HG03135 (cell line): ENCODE measurements around the gene ADCK1.
"Not testable (repeated sequence)": the region's sequence is repeated elsewhere in the genome, so short reads cannot be mapped to it uniquely, and the experiment has no call there.

Source experiments
- ATAC-seq: cut with Tn5 transposase; IDR thresholded peaks from one replicate; pipeline ENCODE4 v1.9.1; 2021; ENCODE audit warnings: mild to moderate bottlenecking, moderate library complexity; ENCODE audit not compliant: unreplicated experiment

Gene ADCK1

DNA sequence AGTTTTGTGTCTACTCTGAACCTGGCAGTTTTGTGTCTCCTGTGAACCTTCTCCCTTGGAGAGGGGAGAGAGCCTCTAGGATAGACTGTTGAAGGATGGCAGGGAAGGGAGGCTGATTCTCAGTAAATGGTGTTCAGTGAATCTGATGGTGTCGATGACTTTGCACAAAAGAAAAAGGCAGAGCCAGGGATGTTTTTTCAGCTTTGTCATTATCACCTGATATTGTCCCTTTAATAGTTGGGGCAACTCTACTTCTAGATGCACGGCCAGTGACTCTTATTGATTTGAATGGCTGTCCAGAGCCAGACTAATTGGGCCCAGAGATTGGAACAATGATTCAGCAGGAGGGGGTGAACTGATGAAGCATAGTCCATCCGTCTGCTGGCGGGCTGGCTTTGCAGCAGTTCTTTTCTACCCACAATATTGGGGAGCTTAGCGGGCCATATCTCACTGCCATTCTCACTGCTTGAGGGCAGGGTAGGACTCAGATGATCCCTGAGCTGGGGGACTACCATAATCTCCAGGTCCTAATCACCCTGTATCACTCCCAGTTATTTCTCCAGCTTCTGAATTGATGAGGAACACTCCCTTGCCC, 93.1 kb downstream of the ADCK1 start:
- no peak for ATAC-seq

- no peak for ATAC-seq
Measured at GRCh38 chr14:77897374-77897773, 97.5 kb downstream of the ADCK1 start.

- no peak for ATAC-seq
Measured at GRCh38 chr14:77902811-77903210, 102.9 kb downstream of the ADCK1 start.

GRCh38 chr14:77903221-77903620, 103.3 kb downstream of the ADCK1 start:
- no peak for ATAC-seq

- ATAC-seq: no peak
Measured at GRCh38 chr14:77903937-77904617, 104.2 kb downstream of the ADCK1 start.

DNA sequence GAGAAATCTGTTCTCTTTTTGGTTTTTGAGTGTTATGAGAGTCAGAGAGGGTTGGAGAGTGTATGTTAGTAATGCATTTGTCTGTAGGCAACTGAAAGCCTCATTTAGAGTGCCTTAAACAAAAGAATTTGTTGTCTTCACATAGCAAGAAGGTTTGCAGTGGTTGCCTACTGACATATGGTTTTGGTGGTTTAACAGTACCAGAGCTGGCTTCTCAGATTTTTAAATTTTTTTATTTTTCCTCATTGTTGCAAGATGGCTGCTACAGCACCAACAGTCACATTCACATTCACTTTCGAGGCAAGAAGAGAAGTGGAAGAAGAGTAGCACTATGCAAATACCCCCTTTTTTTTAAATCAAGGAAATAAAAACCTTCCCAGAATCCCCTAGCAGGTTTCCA, 106.5 kb downstream of the ADCK1 start:
- ATAC-seq: no peak

GRCh38 chr14:77908847-77909246, 108.9 kb downstream of the ADCK1 start:
- no peak for ATAC-seq

DNA sequence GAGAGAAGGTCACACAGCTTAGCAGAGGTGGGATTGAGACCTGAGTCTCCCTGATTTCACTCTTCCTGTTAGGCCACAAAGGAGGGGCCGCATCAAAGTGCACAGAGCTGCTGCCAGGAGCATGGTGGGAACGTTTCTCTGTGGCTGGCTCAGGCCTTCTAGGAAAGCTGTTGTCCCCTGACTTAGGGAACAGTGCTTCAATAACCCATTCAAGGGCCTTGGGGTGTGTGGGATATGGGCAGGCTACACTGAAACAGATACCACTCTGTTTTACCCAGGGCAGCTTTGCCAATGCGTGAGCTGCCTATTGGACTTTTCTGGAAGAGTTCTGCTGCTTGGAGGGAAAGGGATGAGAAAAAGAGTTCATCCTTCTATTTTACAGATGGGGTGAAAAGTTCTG, 110.0 kb downstream of the ADCK1 start:
- no peak for ATAC-seq

- no peak for ATAC-seq
Measured at GRCh38 chr14:77910506-77910905, 110.6 kb downstream of the ADCK1 start.

GRCh38 chr14:77911356-77911755, 111.4 kb downstream of the ADCK1 start:
- ATAC-seq: no peak

DNA sequence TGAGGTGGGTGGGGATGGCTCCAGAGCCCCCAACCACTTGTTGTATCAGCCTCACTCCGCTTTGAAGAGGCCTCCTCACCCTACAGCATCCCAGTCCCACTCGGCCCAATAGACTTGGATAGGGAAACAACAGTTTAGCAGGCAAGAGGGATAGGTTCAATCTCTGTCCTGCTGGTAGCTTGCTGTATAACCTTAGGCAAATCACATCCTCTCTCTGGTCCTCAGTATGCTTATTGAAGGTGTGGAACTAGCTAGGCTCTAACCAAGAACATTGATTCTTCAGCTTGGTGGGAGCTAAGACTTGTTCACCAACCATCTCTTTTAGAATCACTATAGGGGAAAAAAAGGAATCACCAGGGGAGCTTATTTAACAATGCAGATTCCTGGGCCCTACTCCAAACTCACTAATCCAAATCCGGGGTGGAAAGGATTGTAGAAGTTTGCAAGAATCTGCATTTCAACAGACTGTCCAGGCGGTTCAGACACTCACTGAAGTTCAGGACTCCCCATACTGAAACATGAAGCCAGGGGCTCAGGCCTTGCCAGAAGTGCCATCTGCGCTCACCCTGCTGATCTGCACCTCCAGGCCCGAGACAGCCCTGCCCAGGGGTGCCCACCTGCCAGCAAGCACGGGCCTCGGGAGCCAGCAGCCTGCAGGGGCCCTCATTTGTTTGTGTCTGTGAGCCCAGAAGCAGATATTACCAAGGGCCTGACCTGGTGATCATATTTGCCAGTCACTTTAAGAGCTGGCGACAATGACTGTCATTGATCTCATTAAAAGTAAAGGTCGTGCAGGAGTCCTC, 113.0 kb downstream of the ADCK1 start:
- no peak for ATAC-seq

- no peak for ATAC-seq
Measured at GRCh38 chr14:77914073-77914721, 114.3 kb downstream of the ADCK1 start.

GRCh38 chr14:77915390-77915789, 115.5 kb downstream of the ADCK1 start:
- not testable (repeated sequence) for ATAC-seq

GRCh38 chr14:77917491-77918201, 117.7 kb downstream of the ADCK1 start:
- ATAC-seq: no peak

DNA sequence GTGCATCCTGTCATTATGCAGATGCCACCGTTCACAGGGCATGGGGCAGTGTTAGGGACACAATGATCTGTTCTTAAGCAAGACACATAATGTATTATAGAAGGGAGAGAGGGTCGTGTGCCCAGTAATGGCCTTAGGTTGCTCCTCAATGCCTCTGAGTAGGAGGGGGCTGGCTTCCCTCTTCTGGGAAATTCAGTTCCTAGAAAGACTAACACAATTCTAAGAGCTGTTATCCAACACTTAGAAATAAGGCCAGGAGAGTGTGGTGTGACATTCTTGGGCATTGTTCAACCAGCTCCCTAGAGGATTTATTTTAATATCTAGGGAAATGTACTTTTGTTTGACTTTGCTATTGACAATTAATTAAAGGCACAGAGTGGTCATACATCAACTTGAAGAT, 118.5 kb downstream of the ADCK1 start:
- no peak for ATAC-seq

GRCh38 chr14:77920312-77920711, 120.4 kb downstream of the ADCK1 start:
- no peak for ATAC-seq

GRCh38 chr14:77921818-77922217, 121.9 kb downstream of the ADCK1 start:
- no peak for ATAC-seq

GRCh38 chr14:77923131-77923936, 123.4 kb downstream of the ADCK1 start:
- ATAC-seq: no peak

GRCh38 chr14:77924141-77924948, 124.4 kb downstream of the ADCK1 start:
- no peak for ATAC-seq
